ENCODE results near the gene RIOX2.

DNA sequence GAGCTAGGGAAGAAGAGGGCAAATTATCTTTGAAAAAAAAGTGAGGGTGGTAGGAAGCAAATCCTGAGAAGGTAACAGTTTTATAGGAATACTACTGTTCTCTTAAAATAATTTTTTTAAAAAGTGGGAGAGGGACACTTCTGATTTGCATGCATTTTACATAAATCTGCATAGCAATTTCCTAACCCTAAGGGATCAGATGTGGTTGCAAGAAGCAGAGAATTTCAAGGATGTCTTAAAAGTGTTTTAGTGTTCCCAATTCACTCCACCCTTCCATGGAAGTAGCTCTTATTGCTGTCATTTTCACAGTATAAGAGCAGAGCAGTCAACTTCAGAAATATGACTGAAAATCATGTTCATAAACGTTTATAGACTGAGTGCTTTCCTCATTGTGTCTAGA is 27.8 kb upstream of the RIOX2 start:
- TF ChIP-seq POLR2A (IDR thresholded peaks at IDR 0.05) = no peak
- TF ChIP-seq, protein P1, sequence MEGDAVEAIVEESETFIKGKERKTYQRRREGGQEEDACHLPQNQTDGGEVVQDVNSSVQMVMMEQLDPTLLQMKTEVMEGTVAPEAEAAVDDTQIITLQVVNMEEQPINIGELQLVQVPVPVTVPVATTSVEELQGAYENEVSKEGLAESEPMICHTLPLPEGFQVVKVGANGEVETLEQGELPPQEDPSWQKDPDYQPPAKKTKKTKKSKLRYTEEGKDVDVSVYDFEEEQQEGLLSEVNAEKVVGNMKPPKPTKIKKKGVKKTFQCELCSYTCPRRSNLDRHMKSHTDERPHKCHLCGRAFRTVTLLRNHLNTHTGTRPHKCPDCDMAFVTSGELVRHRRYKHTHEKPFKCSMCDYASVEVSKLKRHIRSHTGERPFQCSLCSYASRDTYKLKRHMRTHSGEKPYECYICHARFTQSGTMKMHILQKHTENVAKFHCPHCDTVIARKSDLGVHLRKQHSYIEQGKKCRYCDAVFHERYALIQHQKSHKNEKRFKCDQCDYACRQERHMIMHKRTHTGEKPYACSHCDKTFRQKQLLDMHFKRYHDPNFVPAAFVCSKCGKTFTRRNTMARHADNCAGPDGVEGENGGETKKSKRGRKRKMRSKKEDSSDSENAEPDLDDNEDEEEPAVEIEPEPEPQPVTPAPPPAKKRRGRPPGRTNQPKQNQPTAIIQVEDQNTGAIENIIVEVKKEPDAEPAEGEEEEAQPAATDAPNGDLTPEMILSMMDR (IDR thresholded peaks at IDR 0.05) = no peak
